Endothelial cell of umbilical vein (primary cell): Measurements from ENCODE around the gene THSD8. TPM values are rescaled to one million over a fixed set of nuclear protein-coding genes. Genes with fewer than 3 reads are reported as not detected.

ENCODE experiments used
- BruUV-seq: library from RNA; stranded (reverse); fragments of 400-500 nt; replicated peaks from 2 replicates; lab custom pipeline; 2021; lab: Mats Ljungman, UMichigan
- CTCF ChIA-PET: fragments of 300-600, 350-600 bp; sonication (Branson Sonifier 250); formaldehyde crosslinking; loops from one replicate; lab custom pipeline; 2021; ENCODE audit warnings: antibody characterized with exemption, inconsistent platforms; lab: Charles Lee
- POLR2A ChIA-PET: fragments of 300-600, 350-600 bp; sonication (Branson Sonifier 250); formaldehyde crosslinking; loops from one replicate; lab custom pipeline; 2021; ENCODE audit warnings: antibody characterized with exemption, inconsistent platforms; lab: Charles Lee
- DNase-seq: peaks from one replicate; pipeline ENCODE4 v3.0.0-alpha.2; 2011; ENCODE audit warnings: low read depth, low spot score
- FAIRE-seq: peaks from 2 replicates; lab custom pipeline; 2011; peaks lifted over from hg19 to GRCh38; lab: Jason Lieb, UNC
- H2AFZ ChIP-seq: 2 replicates; pipeline ENCODE4 v1.6.0; 2012; ENCODE audit warnings: low read depth, low read length, control low read depth, inconsistent platforms
- H3K27ac ChIP-seq: 2 replicates; pipeline ENCODE4 v1.5.1; 2011; ENCODE audit warnings: low read depth, mild to moderate bottlenecking, control low read depth, low read length, moderate library complexity; ENCODE audit not compliant: insufficient read depth
- H3K27me3 ChIP-seq, 2 experiments: 2 replicates each; pipeline versions ENCODE4 v1.6.0 to v1.6.1; 2011; ENCODE audit warnings: low read length in 2 of 2, mixed read lengths in 1 of 2; ENCODE audit not compliant: control insufficient read depth in 2 of 2, insufficient read depth in 2 of 2
- H3K36me3 ChIP-seq, 2 experiments: 2 replicates in 1 of 2; 3 replicates in 1 of 2; pipeline ENCODE4 v1.5.1; 2011; ENCODE audit warnings: low read length in 2 of 2, mild to moderate bottlenecking in 1 of 2, moderate library complexity in 1 of 2; ENCODE audit not compliant: control insufficient read depth in 2 of 2, insufficient read depth in 2 of 2; ENCODE audit errors: extremely low read depth in 1 of 2
- H3K4me1 ChIP-seq: 3 replicates; pipeline ENCODE4 v1.5.1; 2011; ENCODE audit warnings: mild to moderate bottlenecking, low read length; ENCODE audit not compliant: control insufficient read depth, insufficient read depth; ENCODE audit errors: extremely low read depth
- H3K4me2 ChIP-seq: 2 replicates; pipeline ENCODE4 v1.6.1; 2011; ENCODE audit warnings: low read length, control low read depth, mixed read lengths; ENCODE audit not compliant: insufficient read depth
- H3K4me3 ChIP-seq, 3 experiments: fragments of 200-600 bp in 1 of 3; sonication (generic), shearing (Covaris generic) in 1 of 3; replicated peaks in 1 of 3; 2 replicates each; pipeline ENCODE4 v1.5.1; 2011 to 2016; ENCODE audit warnings: control low read depth in 3 of 3, low read length in 3 of 3, mild to moderate bottlenecking in 2 of 3, inconsistent platforms in 1 of 3, low read depth in 1 of 3, moderate library complexity in 1 of 3; ENCODE audit not compliant: insufficient read depth in 1 of 3
- H3K79me2 ChIP-seq: 2 replicates; pipeline ENCODE4 v1.6.0; 2012; ENCODE audit warnings: low read length, inconsistent platforms; ENCODE audit not compliant: control insufficient read depth, insufficient read depth
- H3K9ac ChIP-seq: replicated peaks from 2 replicates; pipeline ENCODE3; 2011; ENCODE audit warnings: low read length, control low read depth; ENCODE audit not compliant: insufficient read depth; ENCODE audit errors: extremely low read depth
- H3K9me1 ChIP-seq: replicated peaks from 3 replicates; pipeline ENCODE4 v1.6.0; 2011; ENCODE audit warnings: mild to moderate bottlenecking, low read length; ENCODE audit not compliant: control insufficient read depth, insufficient read depth; ENCODE audit errors: extremely low read depth
- H3K9me3 ChIP-seq: replicated peaks from 2 replicates; pipeline ENCODE4 v1.5.1; 2012; ENCODE audit warnings: low read length, inconsistent platforms; ENCODE audit not compliant: control insufficient read depth, insufficient read depth
- H4K20me1 ChIP-seq: replicated peaks from 2 replicates; pipeline ENCODE3; 2011; ENCODE audit warnings: mild to moderate bottlenecking, low read length; ENCODE audit not compliant: control insufficient read depth, insufficient read depth; ENCODE audit errors: extremely low read depth
- EZH2 ChIP-seq: IDR thresholded peaks from 2 replicates; pipeline ENCODE4 v1.6.1; 2012; ENCODE audit warnings: borderline replicate concordance, low read depth, mild to moderate bottlenecking, moderate library complexity, low read length, inconsistent platforms; ENCODE audit not compliant: severe bottlenecking
- FOS ChIP-seq: IDR thresholded peaks from 2 replicates; pipeline ENCODE4 v1.6.1; 2011; ENCODE audit warnings: mild to moderate bottlenecking, low read length, moderate library complexity, borderline replicate concordance; ENCODE audit not compliant: insufficient read depth
- GATA2 ChIP-seq: IDR thresholded peaks from 2 replicates; pipeline ENCODE4 v1.7.0; 2011; ENCODE audit warnings: low read depth, mild to moderate bottlenecking, moderate library complexity, mixed read lengths, low read length; ENCODE audit not compliant: insufficient read length, insufficient read depth
- JUN ChIP-seq: IDR thresholded peaks from 2 replicates; pipeline ENCODE4 v1.6.1; 2011; ENCODE audit warnings: borderline replicate concordance, low read depth; ENCODE audit not compliant: insufficient read length, insufficient read depth
- MYC ChIP-seq: IDR thresholded peaks from one replicate; pipeline ENCODE4 v1.6.1; 2011; ENCODE audit warnings: mild to moderate bottlenecking, low read depth, low read length
- POLR2A ChIP-seq: IDR thresholded peaks from 2 replicates; pipeline ENCODE4 v1.6.1; 2012; ENCODE audit warnings: low read depth, mild to moderate bottlenecking, control low read depth, low read length
- POLR2AphosphoS5 ChIP-seq: IDR thresholded peaks from 2 replicates; pipeline ENCODE4 v1.6.1; 2012; ENCODE audit warnings: low read depth, mild to moderate bottlenecking, control low read depth, low read length, moderate library complexity; ENCODE audit not compliant: insufficient read depth
- dilution Hi-C: fragments of 300-500 bp; cut with MboI; formaldehyde crosslinking; loops from one replicate; pipeline ENCODE4 v1.15.0; 2019; ENCODE audit warnings: low sequenced_read_pairs; ENCODE audit not compliant: extremely low pct_ligation_motif_present
- intact Hi-C: fragments of 100-400 bp; cut with micrococcal nuclease; formaldehyde crosslinking; loops from one replicate; pipeline ENCODE4 v1.10.0; 2022
- polyA plus RNA-seq, 4 experiments: library from polyadenylated mRNA; depleted of rRNA in 3 of 4; stranded (reverse) in 3 of 4; unstranded in 1 of 4; fragments of >200 nt; gene quantifications; 2 replicates each; pipeline versions ENCODE4 v1.2.1 to v1.2.3, GENCODE V29; 2011 to 2012; ENCODE audit warnings: missing spikeins in 1 of 4
- total RNA-seq: library from RNA; stranded (reverse); gene quantifications from 2 replicates; pipeline ENCODE4 v1.2.3, GENCODE V29; 2021
- TF ChIP-seq, protein P1 (sequence below), 2 donors: IDR thresholded peaks; 1 replicate in 1 of 2; 2 replicates in 1 of 2; pipeline ENCODE4 v1.5.1; 2011; ENCODE audit warnings: low read length in 2 of 2, mild to moderate bottlenecking in 2 of 2, moderate library complexity in 2 of 2, control low read depth in 1 of 2, inconsistent platforms in 1 of 2, low read depth in 1 of 2; ENCODE audit not compliant: insufficient read depth in 1 of 2; ENCODE audit errors: extremely low read depth in 1 of 2
- TF ChIP-seq, protein P2 (sequence below): IDR thresholded peaks from 2 replicates; pipeline ENCODE4 v1.6.1; 2011; ENCODE audit not compliant: insufficient read depth, insufficient read length

THSD8 gene
- total and polyA plus RNA-seq, 2 donors (not counting 3 experiments of a cell fraction or from before 2014, with no cell fraction given): 15.9 TPM; not detected in 1

GRCh38 chr19:12783849-12784393 is 17.9 kb upstream of the THSD8 start:
- DNase-seq (no peak), FAIRE-seq (no peak)
- ChIA-PET POLR2A (interaction anchor here (2.8 kb wide), 1 partner anchor 8 kb away, joined by 73 read pairs; the partner anchor contains the start of gene JUNB), CTCF (no interaction called here)
- intact Hi-C loops: loop anchor here (2.0 to 10.0 kb wide), 2 partner anchors 151 to 319 kb away; partner anchors contain the start of genes CALR, FARSA and LYL1
- Histone ChIP-seq H2AFZ (no peak overlapping the region), H3K27me3 (no peaks in the 10 kb centered on the region), H4K20me1 (no peaks in the 10 kb centered on the region), H3K36me3 (no peaks in the 10 kb centered on the region), H3K4me1 (peaks cover 24% of the 10 kb centered on the region), H3K9ac (peak overlapping the region; percentile 36), H3K4me2 (no peak overlapping the region), H3K9me3 (no peaks in the 10 kb centered on the region), H3K4me3 (no peak overlapping the region), H3K27ac (peak overlapping the region; percentile 72), H3K9me1 (no peaks in the 10 kb centered on the region), H3K79me2 (no peaks in the 10 kb centered on the region)
- dilution Hi-C loops: no loop called here
- no TSS peak for BruUV-seq
- TF ChIP-seq POLR2AphosphoS5: no peak
- no peak for TF ChIP-seq MYC
- TF ChIP-seq GATA2: no peak
- no peak for TF ChIP-seq POLR2A
- TF ChIP-seq, protein P1, sequence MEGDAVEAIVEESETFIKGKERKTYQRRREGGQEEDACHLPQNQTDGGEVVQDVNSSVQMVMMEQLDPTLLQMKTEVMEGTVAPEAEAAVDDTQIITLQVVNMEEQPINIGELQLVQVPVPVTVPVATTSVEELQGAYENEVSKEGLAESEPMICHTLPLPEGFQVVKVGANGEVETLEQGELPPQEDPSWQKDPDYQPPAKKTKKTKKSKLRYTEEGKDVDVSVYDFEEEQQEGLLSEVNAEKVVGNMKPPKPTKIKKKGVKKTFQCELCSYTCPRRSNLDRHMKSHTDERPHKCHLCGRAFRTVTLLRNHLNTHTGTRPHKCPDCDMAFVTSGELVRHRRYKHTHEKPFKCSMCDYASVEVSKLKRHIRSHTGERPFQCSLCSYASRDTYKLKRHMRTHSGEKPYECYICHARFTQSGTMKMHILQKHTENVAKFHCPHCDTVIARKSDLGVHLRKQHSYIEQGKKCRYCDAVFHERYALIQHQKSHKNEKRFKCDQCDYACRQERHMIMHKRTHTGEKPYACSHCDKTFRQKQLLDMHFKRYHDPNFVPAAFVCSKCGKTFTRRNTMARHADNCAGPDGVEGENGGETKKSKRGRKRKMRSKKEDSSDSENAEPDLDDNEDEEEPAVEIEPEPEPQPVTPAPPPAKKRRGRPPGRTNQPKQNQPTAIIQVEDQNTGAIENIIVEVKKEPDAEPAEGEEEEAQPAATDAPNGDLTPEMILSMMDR (IDR thresholded peaks at IDR 0.05; ENCODE audit: extremely low read depth in 1 of 2, insufficient read depth in 1 of 2, low read depth in 1 of 2, low read length in 2 of 2): no peak
- TF ChIP-seq, protein P2, sequence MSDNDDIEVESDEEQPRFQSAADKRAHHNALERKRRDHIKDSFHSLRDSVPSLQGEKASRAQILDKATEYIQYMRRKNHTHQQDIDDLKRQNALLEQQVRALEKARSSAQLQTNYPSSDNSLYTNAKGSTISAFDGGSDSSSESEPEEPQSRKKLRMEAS: no peak
- TF ChIP-seq EZH2: no peak
- TF ChIP-seq FOS: no peak
- no peak for TF ChIP-seq JUN
